ENCODE results near the gene STARD5. TPM values are rescaled to one million over a fixed set of nuclear protein-coding genes. Genes with fewer than 3 reads are reported as not detected.

The STARD5 gene
- total RNA-seq, 1 donor from 2014 or later: 8.5 TPM

DNA sequence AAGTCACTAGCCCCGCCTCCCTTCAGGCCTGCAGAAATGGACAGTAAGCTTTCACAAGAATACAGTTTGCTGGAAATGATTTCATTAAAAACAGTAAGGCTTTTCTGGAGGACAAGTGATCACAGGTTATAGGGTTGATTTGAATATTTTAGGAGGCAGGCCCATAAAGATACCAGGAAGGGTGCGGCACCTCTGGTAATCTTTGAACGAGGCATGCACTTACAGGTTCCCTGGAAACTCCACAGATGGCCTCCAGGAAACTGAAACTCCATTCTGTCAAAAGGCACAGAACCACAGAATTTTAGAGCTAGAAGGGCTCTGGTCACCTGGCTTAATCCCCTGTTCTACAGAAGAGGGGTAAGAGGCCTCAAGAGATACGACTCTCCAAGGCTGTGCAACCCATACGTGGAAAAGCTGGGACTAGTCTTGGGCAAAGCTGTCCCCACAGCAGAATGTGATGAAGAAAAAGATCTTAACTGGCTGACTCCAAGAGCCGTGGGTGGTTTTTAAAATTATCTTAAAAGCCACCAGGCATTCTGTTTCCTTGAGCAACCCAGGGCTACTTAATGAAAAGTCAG is 1.2 kb downstream of the STARD5 start:
- no peak for DNase-seq (ENCODE audit: low spot score)
- Histone ChIP-seq H4K20me1 (ENCODE audit: low read depth) (no peaks in the 10 kb centered on the region), H3K27me3 (peaks cover 16% of the 10 kb centered on the region), H3K4me3 (peak overlapping the region; percentile 17), H3K9ac (no peak overlapping the region), H3K4me1 (no peaks in the 10 kb centered on the region), H3K4me2 (peak overlapping the region; percentile 80), H3K9me3 (ENCODE audit: low read depth) (no peaks in the 10 kb centered on the region), H3K27ac (no peak overlapping the region), H3F3A (ENCODE audit: low read depth) (no peaks in the 10 kb centered on the region), H3K79me2 (ENCODE audit: low read depth) (no peaks in the 10 kb centered on the region), H3K36me3 (no peaks in the 10 kb centered on the region), H2AFZ (replicated peaks) (no peak overlapping the region)
- H3K27me3 Mint-ChIP-seq (ENCODE audit: insufficient read depth, low read depth): peaks cover 11% of the 10 kb centered on the region
- H3K4me1 Mint-ChIP-seq: peaks cover 15% of the 10 kb centered on the region
- H3K36me3 Mint-ChIP-seq: no peaks in the 10 kb centered on the region
- TF ChIP-seq EZH2phosphoT487 (IDR thresholded peaks at IDR 0.05) (no peak), EZH2 (IDR thresholded peaks at IDR 0.05) (no peak)
- TF ChIP-seq, protein P1, sequence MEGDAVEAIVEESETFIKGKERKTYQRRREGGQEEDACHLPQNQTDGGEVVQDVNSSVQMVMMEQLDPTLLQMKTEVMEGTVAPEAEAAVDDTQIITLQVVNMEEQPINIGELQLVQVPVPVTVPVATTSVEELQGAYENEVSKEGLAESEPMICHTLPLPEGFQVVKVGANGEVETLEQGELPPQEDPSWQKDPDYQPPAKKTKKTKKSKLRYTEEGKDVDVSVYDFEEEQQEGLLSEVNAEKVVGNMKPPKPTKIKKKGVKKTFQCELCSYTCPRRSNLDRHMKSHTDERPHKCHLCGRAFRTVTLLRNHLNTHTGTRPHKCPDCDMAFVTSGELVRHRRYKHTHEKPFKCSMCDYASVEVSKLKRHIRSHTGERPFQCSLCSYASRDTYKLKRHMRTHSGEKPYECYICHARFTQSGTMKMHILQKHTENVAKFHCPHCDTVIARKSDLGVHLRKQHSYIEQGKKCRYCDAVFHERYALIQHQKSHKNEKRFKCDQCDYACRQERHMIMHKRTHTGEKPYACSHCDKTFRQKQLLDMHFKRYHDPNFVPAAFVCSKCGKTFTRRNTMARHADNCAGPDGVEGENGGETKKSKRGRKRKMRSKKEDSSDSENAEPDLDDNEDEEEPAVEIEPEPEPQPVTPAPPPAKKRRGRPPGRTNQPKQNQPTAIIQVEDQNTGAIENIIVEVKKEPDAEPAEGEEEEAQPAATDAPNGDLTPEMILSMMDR (IDR thresholded peaks at IDR 0.05): no peak
- no peaks in the 10 kb centered on the region for H3K9me3 Mint-ChIP-seq
- no peak overlapping the region for H3K4me3 Mint-ChIP-seq
- no peak overlapping the region for H3K27ac Mint-ChIP-seq

- no peak overlapping the region for H3K9ac ChIP-seq
- TF ChIP-seq, protein P1 (IDR thresholded peaks at IDR 0.05): no peak
- TF ChIP-seq EZH2phosphoT487 (IDR thresholded peaks at IDR 0.05): no peak
- TF ChIP-seq EZH2 (IDR thresholded peaks at IDR 0.05): no peak
- H3K9me3 ChIP-seq (ENCODE audit: low read depth): no peaks in the 10 kb centered on the region
- Mint-ChIP-seq H3K27me3 (ENCODE audit: insufficient read depth, low read depth) (peaks cover 11% of the 10 kb centered on the region), H3K4me3 (no peak overlapping the region), H3K9me3 (no peaks in the 10 kb centered on the region), H3K4me1 (peaks cover 15% of the 10 kb centered on the region), H3K36me3 (no peaks in the 10 kb centered on the region), H3K27ac (no peak overlapping the region)
- no peaks in the 10 kb centered on the region for H3F3A ChIP-seq (ENCODE audit: low read depth)
- H3K4me2 ChIP-seq: no peak overlapping the region
- no peaks in the 10 kb centered on the region for H3K36me3 ChIP-seq
- H3K27me3 ChIP-seq: peaks cover 16% of the 10 kb centered on the region
- no peak overlapping the region for H2AFZ ChIP-seq (replicated peaks)
- DNase-seq (ENCODE audit: low spot score): no peak
- H3K27ac ChIP-seq: no peak overlapping the region
- H3K79me2 ChIP-seq (ENCODE audit: low read depth): no peaks in the 10 kb centered on the region
- no peaks in the 10 kb centered on the region for H4K20me1 ChIP-seq (ENCODE audit: low read depth)
- H3K4me1 ChIP-seq: no peaks in the 10 kb centered on the region
- H3K4me3 ChIP-seq: no peak overlapping the region
These were observed 2.3 kb downstream of the STARD5 start for GRCh38 chr15:81321667-81322066.

GRCh38 chr15:81317642-81318017 is 6.3 kb downstream of the STARD5 start:
- Histone ChIP-seq H3K4me1 (no peaks in the 10 kb centered on the region), H2AFZ (replicated peaks) (no peak overlapping the region), H3K4me2 (no peak overlapping the region), H3K79me2 (ENCODE audit: low read depth) (no peaks in the 10 kb centered on the region), H3K27me3 (no peaks in the 10 kb centered on the region), H3K4me3 (no peak overlapping the region), H3K36me3 (no peaks in the 10 kb centered on the region), H4K20me1 (ENCODE audit: low read depth) (no peaks in the 10 kb centered on the region), H3F3A (ENCODE audit: low read depth) (no peaks in the 10 kb centered on the region), H3K9ac (no peak overlapping the region), H3K27ac (no peak overlapping the region), H3K9me3 (ENCODE audit: low read depth) (no peaks in the 10 kb centered on the region)
- peaks cover 7% of the 10 kb centered on the region for H3K27me3 Mint-ChIP-seq (ENCODE audit: insufficient read depth, low read depth)
- TF ChIP-seq EZH2phosphoT487 (IDR thresholded peaks at IDR 0.05): no peak
- DNase-seq (ENCODE audit: low spot score): no peak
- H3K4me1 Mint-ChIP-seq: peaks cover 5% of the 10 kb centered on the region
- no peaks in the 10 kb centered on the region for H3K36me3 Mint-ChIP-seq
- no peak overlapping the region for H3K27ac Mint-ChIP-seq
- no peak overlapping the region for H3K4me3 Mint-ChIP-seq
- H3K9me3 Mint-ChIP-seq: no peaks in the 10 kb centered on the region

- H3K27me3 Mint-ChIP-seq (ENCODE audit: insufficient read depth, low read depth): peaks cover 7% of the 10 kb centered on the region
- Histone ChIP-seq H3K4me2 (no peak overlapping the region), H3K36me3 (no peaks in the 10 kb centered on the region), H3K9me3 (ENCODE audit: low read depth) (no peaks in the 10 kb centered on the region), H4K20me1 (ENCODE audit: low read depth) (no peaks in the 10 kb centered on the region), H3K9ac (no peak overlapping the region), H3K27me3 (no peaks in the 10 kb centered on the region), H3K79me2 (ENCODE audit: low read depth) (no peaks in the 10 kb centered on the region), H3K4me3 (no peak overlapping the region), H3K27ac (no peak overlapping the region), H3K4me1 (no peaks in the 10 kb centered on the region), H2AFZ (replicated peaks) (no peak overlapping the region), H3F3A (ENCODE audit: low read depth) (no peaks in the 10 kb centered on the region)
- TF ChIP-seq EZH2phosphoT487 (IDR thresholded peaks at IDR 0.05) (no peak), EZH2 (IDR thresholded peaks at IDR 0.05) (no peak)
- TF ChIP-seq, protein P1 (IDR thresholded peaks at IDR 0.05): no peak
- H3K4me3 Mint-ChIP-seq: no peak overlapping the region
- no peak for DNase-seq (ENCODE audit: low spot score)
- no peaks in the 10 kb centered on the region for H3K36me3 Mint-ChIP-seq
- no peaks in the 10 kb centered on the region for H3K9me3 Mint-ChIP-seq
- peaks cover 6% of the 10 kb centered on the region for H3K4me1 Mint-ChIP-seq
- H3K27ac Mint-ChIP-seq: no peak overlapping the region
These were observed 7.7 kb downstream of the STARD5 start for GRCh38 chr15:81316267-81316666.
